A673 (cell line): ENCODE data around the gene KRTAP5-10. TPM values are rescaled to one million over a fixed set of nuclear protein-coding genes. Genes with fewer than 3 reads are reported as not detected.

Source experiments
- BruUV-seq: library from RNA; stranded (reverse); fragments of 400-500 nt; replicated peaks from 2 replicates; lab custom pipeline; 2021; lab: Mats Ljungman, UMichigan
- CTCF ChIA-PET: fragments of 300-600 bp; sonication (Branson Sonifier 250); formaldehyde crosslinking; loops from one replicate; lab custom pipeline; 2022; ENCODE audit warnings: antibody characterized with exemption; lab: Charles Lee
- POLR2A ChIA-PET: fragments of 300-600 bp; sonication (Branson Sonifier 250); formaldehyde crosslinking; loops from one replicate; lab custom pipeline; 2022; ENCODE audit warnings: antibody characterized with exemption; ENCODE audit not compliant: low non-redundant PET; lab: Charles Lee
- DNase-seq: peaks from one replicate; pipeline ENCODE4 v3.0.0-alpha.2; 2015; ENCODE audit warnings: low spot score
- H3K27ac ChIP-seq: fragments of 200-600 bp; sonication (generic); 2 replicates; pipeline ENCODE4 v1.5.1; 2016; ENCODE audit warnings: mixed run types, low read depth, mild to moderate bottlenecking, mixed read lengths, antibody characterized with exemption, low read length; ENCODE audit not compliant: poor library complexity, severe bottlenecking
- H3K27me3 ChIP-seq: fragments of 200-600 bp; sonication (generic); replicated peaks from 2 replicates; pipeline ENCODE4 v1.6.1; 2017; ENCODE audit warnings: mixed run types, low read depth, mild to moderate bottlenecking, mixed read lengths, antibody characterized with exemption, low read length; ENCODE audit not compliant: insufficient read depth, poor library complexity
- H3K36me3 ChIP-seq: fragments of 200-600 bp; sonication (generic); 2 replicates; pipeline ENCODE4 v1.6.1; 2016; ENCODE audit warnings: mixed run types, mild to moderate bottlenecking, mixed read lengths, antibody characterized with exemption, low read length; ENCODE audit not compliant: insufficient read depth, poor library complexity, severe bottlenecking
- H3K4me1 ChIP-seq: fragments of 200-600 bp; sonication (generic); 2 replicates; pipeline ENCODE4 v1.6.1; 2017; ENCODE audit warnings: mixed run types, mild to moderate bottlenecking, mixed read lengths, antibody characterized with exemption, low read length; ENCODE audit not compliant: insufficient read depth, poor library complexity, severe bottlenecking
- H3K4me3 ChIP-seq: fragments of 200-600 bp; sonication (generic); 2 replicates; pipeline ENCODE4 v1.5.1; 2016; ENCODE audit warnings: low read depth, mixed run types, mild to moderate bottlenecking, mixed read lengths, low read length; ENCODE audit not compliant: poor library complexity, severe bottlenecking
- H3K9me3 ChIP-seq: fragments of 200-600 bp; sonication (generic); 2 replicates; pipeline ENCODE4 v1.6.1; 2016; ENCODE audit warnings: mixed run types, low read depth, mild to moderate bottlenecking, mixed read lengths, antibody characterized with exemption, low read length; ENCODE audit not compliant: poor library complexity, severe bottlenecking
- CTCF ChIP-seq: fragments of 300-800, 200-600 bp; sonication (generic); conservative IDR thresholded peaks from 2 replicates; pipeline ENCODE4 v1.5.1; 2017; ENCODE audit warnings: low read depth, mild to moderate bottlenecking, antibody characterized with exemption, low read length, moderate library complexity, mixed read lengths
- EZH2 ChIP-seq: fragments of 200-600 bp; sonication (generic); IDR thresholded peaks from 2 replicates; pipeline ENCODE4 v1.6.1; 2017; ENCODE audit warnings: borderline replicate concordance, low read depth, mild to moderate bottlenecking, mixed read lengths, antibody characterized with exemption, low read length; ENCODE audit not compliant: poor library complexity, severe bottlenecking
- intact Hi-C: fragments of 100-400 bp; cut with micrococcal nuclease; formaldehyde crosslinking; loops from one replicate; pipeline ENCODE4 v1.10.0; 2022; ENCODE audit not compliant: unreplicated experiment
- total RNA-seq: library from RNA; stranded (reverse); gene quantifications from 2 replicates; pipeline ENCODE4 v1.2.3, GENCODE V29; 2021

Gene KRTAP5-10
- total RNA-seq, 1 experiment from 2014 or later = not detected

GRCh38 chr11:71557257-71557656 is 8.1 kb upstream of the KRTAP5-10 start:
- intact Hi-C loops = no loop called here
- BruUV-seq = no TSS peak
- Histone ChIP-seq H3K4me1 (no peaks in the 10 kb centered on the region), H3K27me3 (no peaks in the 10 kb centered on the region), H3K9me3 (no peaks in the 10 kb centered on the region), H3K4me3 (no peak overlapping the region), H3K36me3 (no peaks in the 10 kb centered on the region), H3K27ac (no peak overlapping the region)
- TF ChIP-seq EZH2 (no peak), CTCF (no peak)
- ChIA-PET POLR2A (no interaction called here), CTCF (interaction anchor here (0.6 kb wide), 1 partner anchor 50 kb away, joined by 3 read pairs; no protein-coding TSS in a partner anchor)
- DNase-seq = no peak

- POLR2A ChIA-PET = no interaction called here
- no peak overlapping the region for H3K4me3 ChIP-seq
- intact Hi-C loops = no loop called here
- H3K27ac ChIP-seq = no peak overlapping the region
- no peaks in the 10 kb centered on the region for H3K9me3 ChIP-seq
- no peaks in the 10 kb centered on the region for H3K36me3 ChIP-seq
- no TSS peak for BruUV-seq
- DNase-seq = no peak
- CTCF ChIA-PET = no interaction called here
- H3K4me1 ChIP-seq = no peaks in the 10 kb centered on the region
- TF ChIP-seq EZH2 (no peak), CTCF (no peak)
- peaks cover 10% of the 10 kb centered on the region for H3K27me3 ChIP-seq
Observed at GRCh38 chr11:71558996-71559395, 6.4 kb upstream of the KRTAP5-10 start.

- POLR2A ChIA-PET = no interaction called here
- Histone ChIP-seq H3K4me3 (no peak overlapping the region), H3K36me3 (no peaks in the 10 kb centered on the region), H3K27me3 (peaks cover 10% of the 10 kb centered on the region), H3K9me3 (no peaks in the 10 kb centered on the region), H3K4me1 (no peaks in the 10 kb centered on the region), H3K27ac (no peak overlapping the region)
- intact Hi-C loops = no loop called here
- no peak for TF ChIP-seq EZH2
- TF ChIP-seq CTCF = no peak
- CTCF ChIA-PET = interaction anchor here (0.6 kb wide), 1 partner anchor 18 kb away, joined by 3 read pairs; no protein-coding TSS in a partner anchor
- peak; percentile 18 for DNase-seq
- BruUV-seq = no TSS peak
Observed at GRCh38 chr11:71562120-71562519, 3.2 kb upstream of the KRTAP5-10 start.
